HUES6 (cell line): ENCODE results near the gene FUS.

Source experiments
- H3K27ac ChIP-seq: 2 replicates; pipeline ENCODE4 v1.7.0; 2013; ENCODE audit warnings: low read depth, mild to moderate bottlenecking, low read length, inconsistent platforms
- H3K27me3 ChIP-seq: 2 replicates; pipeline ENCODE4 v1.6.1; 2013; ENCODE audit warnings: low read length; ENCODE audit not compliant: control insufficient read depth, insufficient read depth
- H3K36me3 ChIP-seq: 2 replicates; pipeline ENCODE4 v1.6.1; 2013; ENCODE audit warnings: low read length; ENCODE audit not compliant: control insufficient read depth, insufficient read depth
- H3K4me1 ChIP-seq: 2 replicates; pipeline ENCODE4 v1.6.1; 2013; ENCODE audit warnings: low read length; ENCODE audit not compliant: control insufficient read depth, insufficient read depth
- H3K4me3 ChIP-seq: 2 replicates; pipeline ENCODE4 v1.5.1; 2013; ENCODE audit warnings: low read depth, low read length
- H3K9ac ChIP-seq: one replicate; pipeline ENCODE4 v1.6.1; 2013; ENCODE audit warnings: mild to moderate bottlenecking, low read length
- H3K9me3 ChIP-seq: 2 replicates; pipeline ENCODE4 v1.6.1; 2013; ENCODE audit warnings: low read depth, low read length; ENCODE audit not compliant: control insufficient read depth, insufficient read depth

Gene FUS

GRCh38 chr16:31177136-31177535 lies 2.8 kb upstream of the FUS start:
- Histone ChIP-seq H3K4me3 (no peak overlapping the region), H3K27ac (no peak overlapping the region), H3K9ac (no peak overlapping the region)

GRCh38 chr16:31179219-31179746 lies 656 bp upstream of the FUS start:
- Histone ChIP-seq H3K27ac (peak overlapping the region; percentile 100), H3K9ac (peak overlapping the region; percentile 97), H3K4me1 (peaks cover 7% of the 10 kb centered on the region; the same call in 1 of the 2 replicates), H3K4me3 (peak overlapping the region; percentile 92), H3K9me3 (no peaks in the 10 kb centered on the region), H3K27me3 (no peaks in the 10 kb centered on the region), H3K36me3 (peaks cover 32% of the 10 kb centered on the region)

More at GRCh38 chr16:31177136-31177535, 2.8 kb upstream of the FUS start:
- H3K36me3 ChIP-seq: peaks cover 10% of the 10 kb centered on the region
- no peaks in the 10 kb centered on the region for H3K27me3 ChIP-seq
- H3K9me3 ChIP-seq: no peaks in the 10 kb centered on the region
- peaks cover 3% of the 10 kb centered on the region; the same call in 1 of the 2 replicates for H3K4me1 ChIP-seq

- Histone ChIP-seq H3K4me3 (peak overlapping the region; percentile 92), H3K36me3 (peaks cover 51% of the 10 kb centered on the region), H3K27ac (peak overlapping the region; percentile 100)
These were observed 1.3 kb downstream of the FUS start for GRCh38 chr16:31181102-31181830.

GRCh38 chr16:31182391-31182790 lies 2.5 kb downstream of the FUS start:
- no peaks in the 10 kb centered on the region for H3K9me3 ChIP-seq
- peak overlapping the region; percentile 92 for H3K4me3 ChIP-seq
- H3K4me1 ChIP-seq: peaks cover 7% of the 10 kb centered on the region; the same call in 1 of the 2 replicates
- H3K9ac ChIP-seq: peak overlapping the region; percentile 97
- H3K27ac ChIP-seq: no peak overlapping the region
- H3K27me3 ChIP-seq: no peaks in the 10 kb centered on the region
- peaks cover 62% of the 10 kb centered on the region for H3K36me3 ChIP-seq

More at GRCh38 chr16:31181102-31181830, 1.3 kb downstream of the FUS start:
- H3K27me3 ChIP-seq: no peaks in the 10 kb centered on the region
- no peaks in the 10 kb centered on the region for H3K9me3 ChIP-seq
- peaks cover 7% of the 10 kb centered on the region; the same call in 1 of the 2 replicates for H3K4me1 ChIP-seq
- peak overlapping the region; percentile 97 for H3K9ac ChIP-seq

GRCh38 chr16:31183432-31184428 lies 3.8 kb downstream of the FUS start:
- no peaks in the 10 kb centered on the region for H3K27me3 ChIP-seq
- peaks cover 6% of the 10 kb centered on the region; the same call in 1 of the 2 replicates for H3K4me1 ChIP-seq
- peaks cover 76% of the 10 kb centered on the region for H3K36me3 ChIP-seq
- H3K27ac ChIP-seq: no peak overlapping the region
- H3K9ac ChIP-seq: no peak overlapping the region
- no peaks in the 10 kb centered on the region for H3K9me3 ChIP-seq
- H3K4me3 ChIP-seq: 0 out of 2 replicates have a peak overlapping the region, but pooled peaks have one; percentile 1

- no peaks in the 10 kb centered on the region for H3K9me3 ChIP-seq
- H3K27ac ChIP-seq: no peak overlapping the region
- no peak overlapping the region for H3K4me3 ChIP-seq
- no peak overlapping the region for H3K9ac ChIP-seq
- 0 out of 2 replicates have a peak, but pooled peaks cover 4% of the 10 kb centered on the region for H3K4me1 ChIP-seq
- H3K36me3 ChIP-seq: peaks cover 87% of the 10 kb centered on the region
- no peaks in the 10 kb centered on the region for H3K27me3 ChIP-seq
These were observed 4.9 kb downstream of the FUS start for GRCh38 chr16:31184888-31185287.

GRCh38 chr16:31185339-31185738 lies 5.4 kb downstream of the FUS start:
- Histone ChIP-seq H3K36me3 (peaks cover 92% of the 10 kb centered on the region), H3K27ac (no peak overlapping the region), H3K9ac (no peak overlapping the region), H3K9me3 (no peaks in the 10 kb centered on the region), H3K27me3 (no peaks in the 10 kb centered on the region), H3K4me1 (0 out of 2 replicates have a peak, but pooled peaks cover 4% of the 10 kb centered on the region), H3K4me3 (no peak overlapping the region)

GRCh38 chr16:31186176-31186575 lies 6.2 kb downstream of the FUS start:
- H3K27me3 ChIP-seq: no peaks in the 10 kb centered on the region
- H3K27ac ChIP-seq: no peak overlapping the region
- no peak overlapping the region for H3K4me3 ChIP-seq
- H3K9me3 ChIP-seq: no peaks in the 10 kb centered on the region
- peaks cover 98% of the 10 kb centered on the region for H3K36me3 ChIP-seq
- H3K4me1 ChIP-seq: 0 out of 2 replicates have a peak, but pooled peaks cover 4% of the 10 kb centered on the region
- H3K9ac ChIP-seq: no peak overlapping the region

- Histone ChIP-seq H3K4me1 (0 out of 2 replicates have a peak, but pooled peaks cover 4% of the 10 kb centered on the region), H3K4me3 (no peak overlapping the region), H3K9me3 (no peaks in the 10 kb centered on the region), H3K27ac (no peak overlapping the region), H3K36me3 (peaks cover 100% of the 10 kb centered on the region), H3K27me3 (no peaks in the 10 kb centered on the region), H3K9ac (no peak overlapping the region)
These were observed 7.2 kb downstream of the FUS start for GRCh38 chr16:31186930-31187807.

GRCh38 chr16:31187808-31188189 lies 7.9 kb downstream of the FUS start:
- Histone ChIP-seq H3K36me3 (peaks cover 100% of the 10 kb centered on the region), H3K4me3 (no peak overlapping the region), H3K9me3 (no peaks in the 10 kb centered on the region), H3K9ac (no peak overlapping the region), H3K27ac (no peak overlapping the region), H3K27me3 (no peaks in the 10 kb centered on the region), H3K4me1 (0 out of 2 replicates have a peak, but pooled peaks cover 4% of the 10 kb centered on the region)
